DOHH2 (cell line): ENCODE measurements around the gene MRGPRF.

Experiments used
- H3F3A ChIP-seq: fragments of 200-600 bp; sonication (generic), shearing (Covaris generic); 2 replicates; pipeline ENCODE4 v1.6.0; 2016; ENCODE audit warnings: antibody characterized with exemption, mild to moderate bottlenecking; ENCODE audit not compliant: control insufficient read depth, insufficient read depth
- H3K27ac ChIP-seq: fragments of 200-600 bp; sonication (generic); 2 replicates; pipeline ENCODE4 v1.5.1; 2014; ENCODE audit warnings: low read depth, mild to moderate bottlenecking, low read length, moderate library complexity
- H3K27me3 ChIP-seq: fragments of 200-600 bp; sonication (generic); 2 replicates; pipeline ENCODE4 v1.6.1; 2014; ENCODE audit warnings: mild to moderate bottlenecking, low read length, mixed read lengths; ENCODE audit not compliant: control insufficient read depth
- H3K36me3 ChIP-seq: fragments of 200-600 bp; sonication (generic); 2 replicates; pipeline ENCODE4 v1.6.1; 2014; ENCODE audit warnings: mild to moderate bottlenecking, low read length, moderate library complexity, mixed read lengths; ENCODE audit not compliant: control insufficient read depth
- H3K4me1 ChIP-seq: fragments of 200-600 bp; sonication (generic); 2 replicates; pipeline ENCODE4 v1.6.1; 2014; ENCODE audit warnings: mild to moderate bottlenecking, low read length, mixed read lengths; ENCODE audit not compliant: control insufficient read depth
- H3K4me2 ChIP-seq: fragments of 200-600 bp; sonication (generic); 2 replicates; pipeline ENCODE4 v1.6.0; 2014; ENCODE audit warnings: mild to moderate bottlenecking, low read length, moderate library complexity
- H3K4me3 ChIP-seq: fragments of 200-600 bp; sonication (generic); 2 replicates; pipeline ENCODE4 v1.5.1; 2014; ENCODE audit warnings: mild to moderate bottlenecking, low read length, mixed read lengths
- H3K79me2 ChIP-seq: fragments of 200-600 bp; sonication (generic); 2 replicates; pipeline ENCODE4 v1.6.1; 2014; ENCODE audit warnings: mild to moderate bottlenecking, low read length, mixed read lengths; ENCODE audit not compliant: control insufficient read depth
- H3K9me2 ChIP-seq: fragments of 200-600 bp; sonication (generic); replicated peaks from 2 replicates; pipeline ENCODE4 v1.6.1; 2014; ENCODE audit warnings: mild to moderate bottlenecking, low read length, mixed read lengths; ENCODE audit not compliant: control insufficient read depth
- H3K9me3 ChIP-seq: fragments of 200-600 bp; sonication (generic); 2 replicates; pipeline ENCODE4 v1.6.1; 2014; ENCODE audit warnings: antibody characterized with exemption, low read length, mixed read lengths; ENCODE audit not compliant: control insufficient read depth, insufficient read depth
- H4K20me1 ChIP-seq: fragments of 200-600 bp; sonication (generic); 2 replicates; pipeline ENCODE4 v1.6.0; 2014; ENCODE audit warnings: low read depth, mild to moderate bottlenecking, antibody characterized with exemption, low read length, moderate library complexity; ENCODE audit not compliant: control insufficient read depth, insufficient read depth
- EZH2phosphoT487 ChIP-seq: fragments of 200-600 bp; sonication (generic); IDR thresholded peaks from 2 replicates; pipeline ENCODE4 v1.6.1; 2017; ENCODE audit warnings: borderline replicate concordance, mild to moderate bottlenecking, antibody characterized with exemption, low read length, moderate library complexity, mixed read lengths
- TF ChIP-seq, protein P1 (sequence below): fragments of 200-600 bp; sonication (generic); IDR thresholded peaks from one replicate; pipeline ENCODE4 v1.5.1; 2014; ENCODE audit warnings: antibody characterized with exemption, mild to moderate bottlenecking, low read depth, low read length; ENCODE audit not compliant: poor library complexity, severe bottlenecking

Gene MRGPRF

DNA sequence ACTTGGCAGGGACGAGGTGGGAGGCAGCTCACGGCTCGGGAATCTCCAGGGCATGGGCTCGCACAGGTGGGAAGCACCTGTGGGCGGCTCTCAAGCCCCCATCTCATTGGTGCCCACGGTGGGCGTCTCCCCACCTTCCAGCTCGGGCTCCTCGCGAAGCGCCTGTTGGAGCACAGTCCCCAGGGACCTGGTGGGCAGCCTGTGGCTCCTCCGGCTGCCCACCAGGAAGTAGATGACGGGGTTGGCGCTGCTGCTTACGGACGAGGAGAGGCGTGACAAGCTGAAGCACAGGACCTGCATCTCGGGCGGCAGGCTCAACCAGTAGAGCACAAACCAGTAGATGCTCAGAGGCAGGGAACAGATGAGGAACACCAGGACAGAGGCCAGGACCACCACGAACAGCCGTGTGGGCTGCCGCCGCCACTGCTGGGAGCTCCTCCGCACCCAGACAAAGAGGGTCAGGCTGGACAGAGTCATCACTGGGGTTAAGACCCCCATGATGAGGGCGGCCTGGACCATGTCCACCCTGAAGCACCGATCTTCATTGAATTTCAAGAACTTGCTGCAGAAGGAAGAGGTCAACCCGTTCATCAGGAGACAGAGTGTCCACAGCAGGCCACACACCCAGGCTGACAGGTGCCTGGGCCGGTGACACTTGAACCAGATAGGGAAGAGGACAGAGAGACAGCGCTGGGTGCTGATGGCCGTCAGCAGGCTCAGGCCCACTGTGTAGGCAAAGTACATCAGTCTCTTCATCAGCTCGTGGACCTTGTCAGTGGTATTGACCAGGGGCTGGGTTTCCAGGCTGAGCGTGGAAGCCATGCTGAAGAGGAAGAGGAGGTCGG, 32.9 kb downstream of the MRGPRF start:
- no peak overlapping the region for H3K27ac ChIP-seq
- no peaks in the 10 kb centered on the region for H3K36me3 ChIP-seq
- H3K4me3 ChIP-seq: no peak overlapping the region
- H3K79me2 ChIP-seq: no peaks in the 10 kb centered on the region
- H3K9me3 ChIP-seq: no peaks in the 10 kb centered on the region
- H3K4me1 ChIP-seq: no peaks in the 10 kb centered on the region
- TF ChIP-seq EZH2phosphoT487: no peak
- TF ChIP-seq, protein P1, sequence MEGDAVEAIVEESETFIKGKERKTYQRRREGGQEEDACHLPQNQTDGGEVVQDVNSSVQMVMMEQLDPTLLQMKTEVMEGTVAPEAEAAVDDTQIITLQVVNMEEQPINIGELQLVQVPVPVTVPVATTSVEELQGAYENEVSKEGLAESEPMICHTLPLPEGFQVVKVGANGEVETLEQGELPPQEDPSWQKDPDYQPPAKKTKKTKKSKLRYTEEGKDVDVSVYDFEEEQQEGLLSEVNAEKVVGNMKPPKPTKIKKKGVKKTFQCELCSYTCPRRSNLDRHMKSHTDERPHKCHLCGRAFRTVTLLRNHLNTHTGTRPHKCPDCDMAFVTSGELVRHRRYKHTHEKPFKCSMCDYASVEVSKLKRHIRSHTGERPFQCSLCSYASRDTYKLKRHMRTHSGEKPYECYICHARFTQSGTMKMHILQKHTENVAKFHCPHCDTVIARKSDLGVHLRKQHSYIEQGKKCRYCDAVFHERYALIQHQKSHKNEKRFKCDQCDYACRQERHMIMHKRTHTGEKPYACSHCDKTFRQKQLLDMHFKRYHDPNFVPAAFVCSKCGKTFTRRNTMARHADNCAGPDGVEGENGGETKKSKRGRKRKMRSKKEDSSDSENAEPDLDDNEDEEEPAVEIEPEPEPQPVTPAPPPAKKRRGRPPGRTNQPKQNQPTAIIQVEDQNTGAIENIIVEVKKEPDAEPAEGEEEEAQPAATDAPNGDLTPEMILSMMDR: no peak
- H3F3A ChIP-seq: no peaks in the 10 kb centered on the region
- H3K9me2 ChIP-seq: no peaks in the 10 kb centered on the region
- no peaks in the 10 kb centered on the region for H4K20me1 ChIP-seq
- no peak overlapping the region for H3K4me2 ChIP-seq
- H3K27me3 ChIP-seq: no peaks in the 10 kb centered on the region

GRCh38 chr11:68978931-68979594, 34.0 kb downstream of the MRGPRF start:
- no peak for TF ChIP-seq EZH2phosphoT487
- TF ChIP-seq, protein P1: no peak
- Histone ChIP-seq H3K4me3 (no peak overlapping the region), H3K27ac (no peak overlapping the region), H3K36me3 (no peaks in the 10 kb centered on the region), H3K79me2 (no peaks in the 10 kb centered on the region), H3K27me3 (no peaks in the 10 kb centered on the region), H3K9me3 (no peaks in the 10 kb centered on the region), H3K4me2 (no peak overlapping the region), H3K9me2 (no peaks in the 10 kb centered on the region), H3F3A (no peaks in the 10 kb centered on the region), H4K20me1 (no peaks in the 10 kb centered on the region), H3K4me1 (no peaks in the 10 kb centered on the region)

- no peak overlapping the region for H3K4me3 ChIP-seq
- H3K4me1 ChIP-seq: no peaks in the 10 kb centered on the region
- H3F3A ChIP-seq: no peaks in the 10 kb centered on the region
- no peaks in the 10 kb centered on the region for H3K79me2 ChIP-seq
- no peaks in the 10 kb centered on the region for H4K20me1 ChIP-seq
- no peak overlapping the region for H3K4me2 ChIP-seq
- TF ChIP-seq, protein P1: no peak
- TF ChIP-seq EZH2phosphoT487: no peak
- no peaks in the 10 kb centered on the region for H3K36me3 ChIP-seq
- no peak overlapping the region for H3K27ac ChIP-seq
- no peaks in the 10 kb centered on the region for H3K9me2 ChIP-seq
- no peaks in the 10 kb centered on the region for H3K9me3 ChIP-seq
- no peaks in the 10 kb centered on the region for H3K27me3 ChIP-seq
Measured at GRCh38 chr11:68978626-68978930, 34.5 kb downstream of the MRGPRF start.
